Coronary artery (tissue), 2 donors: ENCODE results near the gene ACADVL.

Experiments
- DNase-seq: peaks from one replicate; pipeline ENCODE4 v3.0.0-alpha.2; 2017; ENCODE audit warnings: low spot score
- H3K27ac ChIP-seq, 2 donors: fragments of 200-600 bp; sonication (generic); one replicate each; pipeline ENCODE4 v1.5.1; 2016 to 2019
- H3K4me3 ChIP-seq: fragments of 200-600 bp; sonication (generic); 2 replicates; pipeline ENCODE4 v1.5.1; 2016; ENCODE audit warnings: mild to moderate bottlenecking, moderate library complexity
- CTCF ChIP-seq: fragments of 200-600 bp; sonication (generic); IDR thresholded peaks from one replicate; pipeline ENCODE4 v1.5.1; 2019; ENCODE audit warnings: antibody characterized with exemption

ACADVL gene

GRCh38 chr17:7192271-7192937 lies 27.3 kb upstream of the ACADVL start:
- no peak for TF ChIP-seq CTCF
- Histone ChIP-seq H3K27ac (no peak overlapping the region), H3K4me3 (no peak overlapping the region)
- no peak for DNase-seq

- no peak overlapping the region for H3K27ac ChIP-seq
- TF ChIP-seq CTCF = no peak
- no peak for DNase-seq
- H3K4me3 ChIP-seq = no peak overlapping the region
Measured at GRCh38 chr17:7195971-7196370, 23.8 kb upstream of the ACADVL start.

GRCh38 chr17:7196651-7197401 lies 22.9 kb upstream of the ACADVL start:
- no peak overlapping the region for H3K27ac ChIP-seq
- TF ChIP-seq CTCF = no peak
- DNase-seq = no peak

GRCh38 chr17:7203391-7203790 lies 16.3 kb upstream of the ACADVL start:
- Histone ChIP-seq H3K4me3 (no peak overlapping the region), H3K27ac (no peak overlapping the region)
- no peak for TF ChIP-seq CTCF
- no peak for DNase-seq

More at GRCh38 chr17:7196651-7197401, 22.9 kb upstream of the ACADVL start:
- no peak overlapping the region for H3K4me3 ChIP-seq

GRCh38 chr17:7204336-7204735 lies 15.4 kb upstream of the ACADVL start:
- H3K4me3 ChIP-seq = peak overlapping the region; percentile 76
- H3K27ac ChIP-seq = peak overlapping the region; percentile 57 to 70
- TF ChIP-seq CTCF = no peak
- DNase-seq = no peak

- Histone ChIP-seq H3K4me3 (peak overlapping the region; percentile 76), H3K27ac (peak overlapping the region; percentile 57 to 70)
- peak; percentile 91 for DNase-seq
- TF ChIP-seq CTCF = no peak
Measured at GRCh38 chr17:7204828-7205461, 14.8 kb upstream of the ACADVL start.
